Suprapubic skin (tissue), 4 donors: ENCODE results near the gene LRRC3C. TPM values are rescaled to one million over a fixed set of nuclear protein-coding genes. Genes with fewer than 3 reads are reported as not detected.

Experiments
- DNase-seq, 2 donors: peaks; one replicate each; pipeline ENCODE4 v3.0.0-alpha.2; 2019; ENCODE audit warnings: low spot score in 2 of 2
- H3K27ac ChIP-seq: fragments of 200-600 bp; sonication (generic); one replicate; pipeline ENCODE4 v1.5.1; 2019
- H3K27me3 ChIP-seq: fragments of 200-600 bp; sonication (generic); one replicate; pipeline ENCODE4 v1.5.1; 2019
- H3K36me3 ChIP-seq: fragments of 200-600 bp; sonication (generic); one replicate; pipeline ENCODE4 v1.5.1; 2019
- H3K4me1 ChIP-seq: fragments of 200-600 bp; sonication (generic); one replicate; pipeline ENCODE4 v1.5.1; 2019
- H3K4me3 ChIP-seq: fragments of 200-600 bp; sonication (generic); one replicate; pipeline ENCODE4 v1.5.1; 2019; ENCODE audit warnings: mild to moderate bottlenecking
- H3K9me3 ChIP-seq: fragments of 200-600 bp; sonication (generic); one replicate; pipeline ENCODE4 v1.5.1; 2019
- CTCF ChIP-seq, 2 donors: fragments of 200-600 bp in 1 of 2; fragments of 450-650 bp in 1 of 2; sonication (generic) in 1 of 2; IDR thresholded peaks; one replicate each; pipeline ENCODE4 v1.5.1; 2016 to 2019; ENCODE audit warnings: antibody characterized with exemption in 2 of 2, mild to moderate bottlenecking in 1 of 2, moderate library complexity in 1 of 2
- EP300 ChIP-seq: sonication (generic); formaldehyde crosslinking; IDR thresholded peaks from one replicate; pipeline ENCODE4 v1.6.1; 2017; ENCODE audit warnings: antibody characterized with exemption
- POLR2A ChIP-seq, 2 donors: fragments of 450-650 bp; IDR thresholded peaks; one replicate each; pipeline ENCODE4 v1.6.1; 2017; ENCODE audit warnings: antibody characterized with exemption in 2 of 2, mild to moderate bottlenecking in 2 of 2, moderate library complexity in 2 of 2
- POLR2AphosphoS5 ChIP-seq, 3 donors: sonication (generic); formaldehyde crosslinking; IDR thresholded peaks; one replicate each; pipeline ENCODE4 v1.6.1; 2017; ENCODE audit warnings: antibody characterized with exemption in 3 of 3
- WGBS: methylation state at CpG from one replicate; pipeline ENCODE4 v1.1.5; 2018; 5-methylcytosine and 5-hydroxymethylcytosine counted together
- total RNA-seq, 4 donors: library from RNA; depleted of rRNA; stranded (reverse); fragments of >200 nt; gene quantifications; one replicate each; pipeline ENCODE4 v1.1.0, GENCODE V29; 2016

LRRC3C gene
- total RNA-seq, 4 donors from 2014 or later, result 1.1 to 2.3 TPM; not detected in 2

- H3K27ac ChIP-seq, result no peak overlapping the region
- no peaks in the 10 kb centered on the region for H3K27me3 ChIP-seq
- H3K4me1 ChIP-seq, result peaks cover 45% of the 10 kb centered on the region
- H3K9me3 ChIP-seq, result no peaks in the 10 kb centered on the region
- no peaks in the 10 kb centered on the region for H3K36me3 ChIP-seq
- 91% methylated on average over 5 of the region's 5 CpGs for WGBS
- H3K4me3 ChIP-seq, result no peak overlapping the region
- no peak for TF ChIP-seq EP300
- no peak for DNase-seq
Observed at GRCh38 chr17:39929646-39930407, 2.3 kb downstream of the LRRC3C start.

DNA sequence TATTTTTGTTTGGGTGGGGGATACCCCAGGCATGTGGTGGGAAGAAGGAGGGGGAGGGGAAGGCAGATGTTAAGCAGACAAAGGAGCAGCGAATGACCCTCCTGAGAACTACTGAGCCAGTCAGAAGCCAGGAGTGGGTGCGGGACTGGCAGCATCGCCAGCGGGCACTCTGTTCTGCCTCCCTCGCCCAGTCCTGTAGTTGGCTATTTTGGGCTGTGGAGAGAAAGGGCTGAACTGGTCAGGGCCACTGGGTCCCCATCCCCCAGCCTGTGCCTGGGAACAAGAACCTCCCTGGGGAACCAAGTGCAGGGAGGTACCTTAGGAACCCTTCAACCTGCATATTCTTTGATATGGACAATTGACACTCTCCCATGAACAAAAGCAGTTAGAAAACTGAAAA, 6.4 kb downstream of the LRRC3C start:
- no peak overlapping the region for H3K27ac ChIP-seq
- H3K36me3 ChIP-seq, result no peaks in the 10 kb centered on the region
- DNase-seq, result no peak
- H3K4me1 ChIP-seq, result peaks cover 10% of the 10 kb centered on the region
- TF ChIP-seq POLR2AphosphoS5 (IDR thresholded peaks at IDR 0.05) (no peak), EP300 (no peak), POLR2A (IDR thresholded peaks at IDR 0.05) (no peak), CTCF (IDR thresholded peaks at IDR 0.05) (no peak)
- no peak overlapping the region for H3K4me3 ChIP-seq
- 69% methylated on average over 5 of the region's 5 CpGs for WGBS
- no peaks in the 10 kb centered on the region for H3K27me3 ChIP-seq
- no peaks in the 10 kb centered on the region for H3K9me3 ChIP-seq

DNA sequence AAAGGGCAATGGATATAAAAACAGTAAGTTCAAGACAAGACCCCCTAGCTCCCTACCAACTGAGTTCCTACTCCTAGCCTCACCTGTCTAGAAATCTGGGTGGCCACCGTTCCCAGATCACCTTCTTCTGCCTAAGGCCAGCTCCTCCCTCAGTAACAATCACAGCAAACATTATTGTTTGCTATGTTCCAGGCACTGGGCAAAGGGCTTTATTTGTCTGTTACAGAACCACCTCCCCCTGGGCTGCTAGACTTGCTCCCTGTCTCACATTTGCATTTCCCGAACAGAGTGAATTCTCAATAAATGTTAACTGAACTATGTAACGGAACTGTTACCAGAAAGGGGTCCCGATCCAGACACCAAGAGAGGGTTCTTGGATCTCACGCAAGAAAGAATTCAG, 6.8 kb downstream of the LRRC3C start:
- no peaks in the 10 kb centered on the region for H3K27me3 ChIP-seq
- no peak overlapping the region for H3K27ac ChIP-seq
- no peaks in the 10 kb centered on the region for H3K36me3 ChIP-seq
- 84% methylated on average over 5 of the region's 5 CpGs for WGBS
- no peak overlapping the region for H3K4me3 ChIP-seq
- no peak for DNase-seq
- no peaks in the 10 kb centered on the region for H3K9me3 ChIP-seq
- H3K4me1 ChIP-seq, result peaks cover 8% of the 10 kb centered on the region
- TF ChIP-seq POLR2A (IDR thresholded peaks at IDR 0.05), result no peak
- no peak for TF ChIP-seq POLR2AphosphoS5 (IDR thresholded peaks at IDR 0.05)
- TF ChIP-seq CTCF (IDR thresholded peaks at IDR 0.05), result no peak
- no peak for TF ChIP-seq EP300

GRCh38 chr17:39935909-39936308, 8.4 kb downstream of the LRRC3C start:
- Histone ChIP-seq H3K9me3 (no peaks in the 10 kb centered on the region), H3K4me3 (no peak overlapping the region), H3K27ac (no peak overlapping the region), H3K27me3 (no peaks in the 10 kb centered on the region), H3K4me1 (peaks cover 11% of the 10 kb centered on the region), H3K36me3 (no peaks in the 10 kb centered on the region)
- DNase-seq, result no peak
- 71% methylated on average over 3 of the region's 3 CpGs for WGBS
- TF ChIP-seq POLR2AphosphoS5 (IDR thresholded peaks at IDR 0.05) (no peak), EP300 (no peak), CTCF (IDR thresholded peaks at IDR 0.05) (no peak), POLR2A (IDR thresholded peaks at IDR 0.05) (no peak)

DNA sequence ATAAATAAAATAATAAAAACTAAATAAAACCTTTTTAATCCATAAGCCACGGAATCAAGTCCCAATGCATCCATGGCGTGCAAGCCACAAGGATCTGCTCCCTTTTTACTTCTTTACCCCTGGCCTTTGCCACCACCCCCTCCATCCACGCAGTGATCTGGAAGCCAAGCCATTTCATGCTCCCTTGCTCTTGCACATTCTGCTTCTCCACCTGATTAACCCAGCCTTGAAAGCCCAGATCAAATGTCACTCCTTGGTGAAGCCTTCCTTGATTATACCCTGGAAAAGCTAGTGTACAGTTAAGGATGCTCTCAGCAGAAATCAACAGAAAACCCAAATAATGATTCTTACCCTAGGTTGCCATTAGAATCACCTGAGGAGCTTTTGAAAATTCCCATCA, 9.9 kb downstream of the LRRC3C start:
- no peaks in the 10 kb centered on the region for H3K27me3 ChIP-seq
- H3K36me3 ChIP-seq, result no peaks in the 10 kb centered on the region
- 97% methylated on average over 3 of the region's 3 CpGs for WGBS
- H3K9me3 ChIP-seq, result no peaks in the 10 kb centered on the region
- no peak for DNase-seq
- TF ChIP-seq CTCF (IDR thresholded peaks at IDR 0.05), result no peak
- TF ChIP-seq POLR2AphosphoS5 (IDR thresholded peaks at IDR 0.05), result no peak
- TF ChIP-seq POLR2A (IDR thresholded peaks at IDR 0.05), result no peak
- TF ChIP-seq EP300, result no peak
- peaks cover 11% of the 10 kb centered on the region for H3K4me1 ChIP-seq
- H3K4me3 ChIP-seq, result no peak overlapping the region
- no peak overlapping the region for H3K27ac ChIP-seq
